HL-60 (cell line): ENCODE results near the gene SCYGR1.
"Not testable (repeated sequence)": the region's sequence is repeated elsewhere in the genome, so short reads cannot be mapped to it uniquely, and the experiment has no call there.

ENCODE experiments used
- DNase-seq, 2 experiments: peaks; one replicate each; pipeline ENCODE4 v3.0.0-alpha.2; 2010 to 2020; ENCODE audit warnings: low read depth in 1 of 2, low spot score in 1 of 2
- H3K27ac ChIP-seq: fragments of 250-450 bp; sonication (Bioruptor Pico); replicated peaks from 2 replicates; pipeline ENCODE4 v1.5.1; 2020; ENCODE audit warnings: mild to moderate bottlenecking, moderate library complexity
- H3K27me3 ChIP-seq: fragments of 250-450 bp; sonication (Bioruptor Pico); 2 replicates; pipeline ENCODE4 v1.5.1; 2021; ENCODE audit warnings: mild to moderate bottlenecking, moderate library complexity; ENCODE audit not compliant: insufficient read depth, poor library complexity, severe bottlenecking
- H3K4me3 ChIP-seq: replicated peaks from 2 replicates; pipeline ENCODE4 v1.5.1; 2011; ENCODE audit warnings: mild to moderate bottlenecking, control low read depth, low read length; ENCODE audit not compliant: insufficient read depth
- CTCF ChIP-seq: IDR thresholded peaks from one replicate; pipeline ENCODE4 v1.5.1; 2011; ENCODE audit warnings: low read length, control low read depth, inconsistent platforms; ENCODE audit not compliant: insufficient read depth
- GABPA ChIP-seq: IDR thresholded peaks from 2 replicates; pipeline ENCODE4 v1.6.1; 2012; ENCODE audit warnings: low read depth
- POLR2AphosphoS5 ChIP-seq: IDR thresholded peaks from 2 replicates; pipeline ENCODE4 v1.6.1; 2012; ENCODE audit warnings: low read depth
- SPI1 ChIP-seq: IDR thresholded peaks from 2 replicates; pipeline ENCODE4 v1.6.1; 2012; ENCODE audit warnings: low read depth, mild to moderate bottlenecking, borderline replicate concordance
- TF ChIP-seq, protein P1 (sequence below): IDR thresholded peaks from 2 replicates; pipeline ENCODE4 v1.6.1; 2012; ENCODE audit warnings: low read depth; ENCODE audit not compliant: insufficient replicate concordance

The SCYGR1 gene

DNA sequence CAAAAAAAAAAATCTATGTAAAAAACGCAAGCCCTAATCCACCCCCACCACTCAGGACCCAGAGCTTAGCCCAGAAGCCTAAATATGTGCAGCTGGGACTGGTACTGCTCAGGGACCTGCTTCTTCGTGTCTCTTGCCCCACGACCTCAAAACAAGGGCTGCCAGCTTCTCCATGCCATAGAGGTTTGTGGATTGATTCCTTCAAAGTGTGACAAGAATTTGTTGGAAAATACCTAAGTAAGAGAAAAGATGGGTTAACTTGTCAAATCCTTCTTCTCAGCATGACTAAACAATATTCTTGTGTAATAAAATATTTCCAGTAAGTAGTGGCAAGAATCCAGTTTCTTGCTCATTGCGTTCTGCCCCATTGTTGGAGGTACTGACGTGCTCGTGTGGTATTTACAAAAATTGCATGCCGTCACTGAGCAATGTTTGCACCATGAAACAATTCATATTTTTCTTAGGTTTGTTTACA, 825 bp upstream of the SCYGR1 start:
- H3K27ac ChIP-seq: no peak overlapping the region
- no peak overlapping the region for H3K4me3 ChIP-seq

DNA sequence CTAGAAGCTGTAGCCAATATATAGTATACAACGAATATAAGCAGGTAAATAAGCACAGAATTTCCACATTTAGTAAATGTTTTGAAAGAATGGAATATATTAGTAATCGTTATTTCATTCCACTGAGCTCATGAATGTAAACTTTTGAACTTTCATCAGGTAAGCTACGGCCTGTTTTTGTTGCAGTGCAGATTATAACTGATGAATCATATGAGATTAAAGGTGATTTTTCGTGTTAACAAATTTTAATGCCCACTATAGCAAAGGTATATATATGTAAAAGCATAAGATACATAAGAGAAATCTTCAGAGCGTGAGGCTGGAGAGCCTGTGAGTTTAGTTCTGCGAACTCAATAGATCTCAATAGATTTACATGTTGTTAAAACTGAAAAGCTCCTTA, 1.1 kb downstream of the SCYGR1 start:
- H3K27ac ChIP-seq: no peak overlapping the region
- no peak overlapping the region for H3K4me3 ChIP-seq
- H3K27me3 ChIP-seq: peaks cover 2% of the 10 kb centered on the region
- TF ChIP-seq CTCF: no peak
- TF ChIP-seq SPI1: no peak
- TF ChIP-seq GABPA: no peak
- no peak for TF ChIP-seq POLR2AphosphoS5
- TF ChIP-seq, protein P1, sequence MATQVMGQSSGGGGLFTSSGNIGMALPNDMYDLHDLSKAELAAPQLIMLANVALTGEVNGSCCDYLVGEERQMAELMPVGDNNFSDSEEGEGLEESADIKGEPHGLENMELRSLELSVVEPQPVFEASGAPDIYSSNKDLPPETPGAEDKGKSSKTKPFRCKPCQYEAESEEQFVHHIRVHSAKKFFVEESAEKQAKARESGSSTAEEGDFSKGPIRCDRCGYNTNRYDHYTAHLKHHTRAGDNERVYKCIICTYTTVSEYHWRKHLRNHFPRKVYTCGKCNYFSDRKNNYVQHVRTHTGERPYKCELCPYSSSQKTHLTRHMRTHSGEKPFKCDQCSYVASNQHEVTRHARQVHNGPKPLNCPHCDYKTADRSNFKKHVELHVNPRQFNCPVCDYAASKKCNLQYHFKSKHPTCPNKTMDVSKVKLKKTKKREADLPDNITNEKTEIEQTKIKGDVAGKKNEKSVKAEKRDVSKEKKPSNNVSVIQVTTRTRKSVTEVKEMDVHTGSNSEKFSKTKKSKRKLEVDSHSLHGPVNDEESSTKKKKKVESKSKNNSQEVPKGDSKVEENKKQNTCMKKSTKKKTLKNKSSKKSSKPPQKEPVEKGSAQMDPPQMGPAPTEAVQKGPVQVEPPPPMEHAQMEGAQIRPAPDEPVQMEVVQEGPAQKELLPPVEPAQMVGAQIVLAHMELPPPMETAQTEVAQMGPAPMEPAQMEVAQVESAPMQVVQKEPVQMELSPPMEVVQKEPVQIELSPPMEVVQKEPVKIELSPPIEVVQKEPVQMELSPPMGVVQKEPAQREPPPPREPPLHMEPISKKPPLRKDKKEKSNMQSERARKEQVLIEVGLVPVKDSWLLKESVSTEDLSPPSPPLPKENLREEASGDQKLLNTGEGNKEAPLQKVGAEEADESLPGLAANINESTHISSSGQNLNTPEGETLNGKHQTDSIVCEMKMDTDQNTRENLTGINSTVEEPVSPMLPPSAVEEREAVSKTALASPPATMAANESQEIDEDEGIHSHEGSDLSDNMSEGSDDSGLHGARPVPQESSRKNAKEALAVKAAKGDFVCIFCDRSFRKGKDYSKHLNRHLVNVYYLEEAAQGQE: no peak
- no peak for DNase-seq

More for the DNA sequence above, 825 bp upstream of the SCYGR1 start:
- H3K27me3 ChIP-seq: no peaks in the 10 kb centered on the region
- TF ChIP-seq CTCF: no peak
- no peak for TF ChIP-seq SPI1
- TF ChIP-seq POLR2AphosphoS5: no peak
- TF ChIP-seq GABPA: no peak
- TF ChIP-seq, protein P1: no peak
- DNase-seq: no peak

- peaks cover 2% of the 10 kb centered on the region for H3K27me3 ChIP-seq
- H3K27ac ChIP-seq: no peak overlapping the region
- DNase-seq: no peak
- no peak for TF ChIP-seq POLR2AphosphoS5
- TF ChIP-seq, protein P1: no peak
- TF ChIP-seq CTCF: no peak
- no peak for TF ChIP-seq SPI1
- no peak for TF ChIP-seq GABPA
- no peak overlapping the region for H3K4me3 ChIP-seq
Measured at GRCh38 chr2:227383686-227384085, 4.1 kb downstream of the SCYGR1 start.

- DNase-seq, H3K27ac ChIP-seq, H3K27me3 ChIP-seq, H3K4me3 ChIP-seq: not testable (repeated sequence)
Measured at GRCh38 chr2:227382241-227382835, 5.4 kb downstream of the SCYGR1 start.
